Lung (tissue), 16 donors: ENCODE data around the gene COPS8. TPM values are rescaled to one million over a fixed set of nuclear protein-coding genes. Genes with fewer than 3 reads are reported as not detected.

Experiments
- ATAC-seq: fragments of 200-7000 bp; cut with Tn5 transposase; one replicate; pipeline ENCODE4 v1.9.1; 2020; ENCODE audit warnings: moderate number of reproducible peaks; ENCODE audit not compliant: insufficient read depth, low FRiP score
- DNase-seq, 3 donors: peaks; one replicate each; pipeline ENCODE4 v3.0.0-alpha.2; 2013 to 2017
- H3K27ac ChIP-seq, 2 donors: one replicate each; pipeline ENCODE4 v1.5.1; 2013; ENCODE audit warnings: mild to moderate bottlenecking in 2 of 2, moderate library complexity in 2 of 2, control low read depth in 1 of 2, inconsistent platforms in 1 of 2, low read depth in 1 of 2, low read length in 1 of 2
- H3K27me3 ChIP-seq, 3 donors: one replicate each; pipeline ENCODE4 v1.5.1; 2013; ENCODE audit warnings: low read length in 2 of 3; ENCODE audit not compliant: control insufficient read depth in 3 of 3, insufficient read depth in 3 of 3
- H3K36me3 ChIP-seq, 4 donors: one replicate each; pipeline ENCODE4 v1.5.1; 2013; ENCODE audit warnings: low read length in 4 of 4, mild to moderate bottlenecking in 1 of 4, moderate library complexity in 1 of 4; ENCODE audit not compliant: control insufficient read depth in 4 of 4, insufficient read depth in 4 of 4
- H3K4me1 ChIP-seq, 5 donors: one replicate each; pipeline ENCODE4 v1.5.1; 2013; ENCODE audit warnings: low read length in 5 of 5, mild to moderate bottlenecking in 2 of 5, moderate library complexity in 1 of 5; ENCODE audit not compliant: control insufficient read depth in 5 of 5, insufficient read depth in 5 of 5
- H3K4me3 ChIP-seq: one replicate; pipeline ENCODE4 v1.5.1; 2013; ENCODE audit warnings: mild to moderate bottlenecking, control low read depth, moderate library complexity
- H3K9ac ChIP-seq, 2 donors: one replicate each; pipeline ENCODE4 v1.5.1; 2013; ENCODE audit warnings: low read length in 2 of 2, control low read depth in 1 of 2; ENCODE audit not compliant: insufficient read depth in 1 of 2
- H3K9me3 ChIP-seq, 4 donors: one replicate each; pipeline ENCODE4 v1.5.1; 2013; ENCODE audit warnings: low read length in 3 of 4, mild to moderate bottlenecking in 1 of 4, moderate library complexity in 1 of 4; ENCODE audit not compliant: control insufficient read depth in 4 of 4, insufficient read depth in 3 of 4
- CTCF ChIP-seq: IDR thresholded peaks from 2 replicates; pipeline ENCODE4 v1.5.1; 2012; ENCODE audit warnings: mild to moderate bottlenecking; ENCODE audit errors: control extremely low read depth, extremely low read depth
- WGBS, 2 donors: extraction: QIAGEN DNeasy Blood & Tissue Kit; methylation state at CpG; one replicate each; pipeline ENCODE4 v1.1.7; 2013; 5-methylcytosine and 5-hydroxymethylcytosine counted together
- long read RNA-seq, 5 donors: transcript quantifications; one replicate each; lab custom pipeline, GENCODE V29; 2026
- polyA plus RNA-seq, 2 donors: library from polyadenylated mRNA; stranded (reverse); fragments of 200-250 nt; gene quantifications; one replicate each; pipeline ENCODE4 v1.2.1, GENCODE V29; 2013
- total RNA-seq, 2 donors: library from RNA; depleted of rRNA in 1 of 2; stranded (reverse); fragments of >200 nt in 1 of 2; gene quantifications; one replicate each; pipeline ENCODE4 v1.2.1, GENCODE V29; 2014 to 2021
- donor health status: control.
- donor health status: control.
- donor health status: Bipolar disorder and iron deficiency.
- donor health status: healthy.
- donor health status: DM: yes; HTN: yes; CAD: no.

COPS8 gene
- total RNA-seq (10 to 100 TPM; 39.3 to 70.5 TPM), polyA plus RNA-seq (10 to 100 TPM; 24.7 to 33.0 TPM)
- long read RNA-seq, donor 1, full-length matches to known transcripts, result 40 of 40 reads
- long read RNA-seq, donor 1, partial matches to known transcripts, result 0 of 40 reads
- long read RNA-seq, donor 1, other reads (novel, unspliced or antisense), result 0 of 40 reads
- long read RNA-seq, donor 2, full-length matches to known transcripts, result 9 of 9 reads
- long read RNA-seq, donor 2, partial matches to known transcripts, result 0 of 9 reads
- long read RNA-seq, donor 2, other reads (novel, unspliced or antisense), result 0 of 9 reads
- long read RNA-seq, donor 3, full-length matches to known transcripts, result 17 of 17 reads
- long read RNA-seq, donor 3, partial matches to known transcripts, result 0 of 17 reads
- long read RNA-seq, donor 3, other reads (novel, unspliced or antisense), result 0 of 17 reads
- long read RNA-seq, donor 4, full-length matches to known transcripts, result 9 of 9 reads
- long read RNA-seq, donor 4, partial matches to known transcripts, result 0 of 9 reads
- long read RNA-seq, donor 4, other reads (novel, unspliced or antisense), result 0 of 9 reads
- long read RNA-seq, donor 5, full-length matches to known transcripts, result 41 of 41 reads
- long read RNA-seq, donor 5, partial matches to known transcripts, result 0 of 41 reads
- long read RNA-seq, donor 5, other reads (novel, unspliced or antisense), result 0 of 41 reads

GRCh38 chr2:237085248-237086221 is at the start of gene COPS8:
TSS of gene COPS8 (plus strand) at chr2:237085889. CDS start at chr2:237085965, 76 bp downstream.
- H3K4me1 ChIP-seq, result peaks cover 0 to 18% (median 0%) of the 10 kb centered on the region in 5 donors
- peak within 1 kb of the TSS; percentile 87 to 99 for H3K9ac ChIP-seq
- no peak for TF ChIP-seq CTCF
- H3K27ac ChIP-seq, result peak within 1 kb of the TSS; percentile 87 to 90
- H3K27me3 ChIP-seq, result no peaks in the 10 kb centered on the region
- H3K4me3 ChIP-seq, result peak within 1 kb of the TSS; percentile 92
- DNase-seq, result peak; percentile 96 to 98 (median 97)
- ATAC-seq, result peak; percentile 99
- 0% methylated on average over 84 to 86 of the region's 86 CpGs for WGBS, 2 donors
- H3K9me3 ChIP-seq, result peaks cover 0 to 2% (median 0%) of the 10 kb centered on the region in 4 donors
- peaks cover 2 to 11% (median 4%) of the 10 kb centered on the region in 4 donors for H3K36me3 ChIP-seq

DNA sequence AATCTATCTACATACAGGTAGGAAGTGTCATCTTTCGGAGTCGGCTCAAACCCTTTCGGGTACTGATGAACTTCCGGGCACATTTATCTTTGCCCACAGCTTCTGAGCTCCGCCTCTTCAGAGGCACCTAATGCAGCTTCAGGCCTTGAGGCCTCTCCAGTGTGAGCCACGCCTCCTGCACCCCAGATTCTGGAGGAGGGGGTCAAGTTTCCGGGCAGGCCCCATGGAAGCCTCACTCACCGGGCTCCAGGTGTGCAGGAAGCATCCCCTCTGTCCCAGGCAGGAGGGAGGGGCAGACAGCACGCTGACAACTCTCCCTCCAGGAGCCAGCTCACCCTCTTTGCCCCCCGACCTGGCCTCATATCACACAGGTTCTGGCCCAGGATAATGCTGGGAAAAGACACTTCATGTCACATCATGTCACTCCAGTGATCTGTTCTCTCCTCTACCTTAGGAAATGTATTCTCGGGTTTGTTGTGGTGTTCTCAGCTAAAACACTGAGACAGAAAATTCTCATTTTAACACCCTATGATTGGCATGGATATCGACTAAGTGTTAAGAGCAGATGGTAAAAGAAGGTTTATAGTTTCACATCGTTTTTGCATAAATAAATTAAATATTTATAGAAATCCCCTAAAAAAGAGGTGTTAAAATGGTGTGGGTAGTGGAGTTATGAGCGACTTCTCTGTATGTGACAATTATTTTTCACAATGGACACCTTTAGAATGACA is 46.2 kb upstream of the COPS8 start:
- Histone ChIP-seq H3K9me3 (no peaks in the 10 kb centered on the region), H3K4me1 (peaks cover 0 to 11% (median 3%) of the 10 kb centered on the region in 5 donors), H3K4me3 (no peak overlapping the region), H3K27me3 (no peaks in the 10 kb centered on the region), H3K9ac (no peak overlapping the region), H3K36me3 (no peaks in the 10 kb centered on the region), H3K27ac (no peak overlapping the region)
- DNase-seq (no peak), ATAC-seq (no peak)
- 94% methylated on average over 14 of the region's 14 CpGs for WGBS, 2 donors
- TF ChIP-seq CTCF, result no peak

- ATAC-seq, result no peak
- Histone ChIP-seq H3K9ac (no peak overlapping the region), H3K27me3 (no peaks in the 10 kb centered on the region), H3K9me3 (no peaks in the 10 kb centered on the region), H3K27ac (no peak overlapping the region), H3K4me1 (peaks cover 0 to 22% (median 7%) of the 10 kb centered on the region in 5 donors), H3K4me3 (no peak overlapping the region), H3K36me3 (no peaks in the 10 kb centered on the region)
- TF ChIP-seq CTCF, result no peak
- 59 to 74% methylated on average over 11 of the region's 11 CpGs for WGBS, 2 donors
- no peak for DNase-seq
Observed at GRCh38 chr2:237041231-237041630, 44.5 kb upstream of the COPS8 start.
